Measurements from ENCODE around the gene BCDIN3D. TPM values are rescaled to one million over a fixed set of nuclear protein-coding genes. Genes with fewer than 3 reads are reported as not detected.
A peak's percentile ranks its signal among the peaks of the same experiment; 100 is the strongest.

The BCDIN3D gene
- total and polyA plus RNA-seq, 9 of the 15 experiments (the other 6 are each of a cell fraction or from before 2014, with no cell fraction given): 3.7 to 6.9 (median 5.6) TPM

DNA sequence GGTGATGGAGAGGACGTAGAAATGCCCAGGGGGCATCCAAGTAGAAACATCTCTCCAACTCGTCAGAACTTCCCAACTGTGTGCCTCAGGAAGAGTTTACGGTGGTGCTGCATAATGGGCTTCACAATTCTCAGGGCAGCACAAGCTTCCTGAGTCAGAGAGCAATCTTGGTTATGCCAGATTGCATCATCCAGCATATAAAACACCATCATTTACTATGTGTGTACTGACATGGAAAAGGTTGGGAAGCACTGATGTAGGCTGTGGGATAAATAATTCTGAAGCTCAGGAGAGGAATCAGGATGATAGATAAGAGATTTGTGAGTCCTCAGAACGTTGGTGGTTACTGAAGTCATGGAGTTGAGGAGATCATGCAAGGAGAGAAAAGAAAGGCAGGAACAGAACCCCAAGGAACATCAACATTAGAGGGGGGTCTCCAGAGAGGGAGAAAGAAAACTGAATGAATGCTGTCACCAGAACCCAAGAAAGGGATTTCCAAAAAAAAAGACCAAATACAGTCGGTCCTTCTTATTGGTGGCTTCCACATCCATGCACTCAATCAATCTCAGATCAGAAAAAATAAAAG is 10.0 kb downstream of the BCDIN3D start:
- 19% methylated on average over 4 of the region's 5 CpGs for WGBS (ENCODE audit: insufficient coverage, low coverage, missing lambda C conversion rate)
- Histone ChIP-seq H3K4me1 (replicated peaks in 1 of 2; ENCODE audit: control insufficient read depth in 2 of 2, insufficient read depth in 2 of 2, low read length in 2 of 2) (peaks cover 11 to 22% of the 10 kb centered on the region in 2 experiments; a peak in 4 of 5 replicates), H2AFZ (ENCODE audit: low read depth, low read length) (no peak overlapping the region), H3K79me2 (ENCODE audit: control insufficient read depth, insufficient read depth, low read length) (no peaks in the 10 kb centered on the region), H3K4me2 (ENCODE audit: insufficient read depth, low read length) (no peak overlapping the region), H3K9ac (ENCODE audit: insufficient read depth in 1 of 2, low read depth in 2 of 2, low read length in 2 of 2) (no peak overlapping the region), H3K27ac (ENCODE audit: extremely low read depth, low read depth, low read length) (no peak overlapping the region), H3K9me1 (ENCODE audit: control insufficient read depth, insufficient read depth, low read length) (no peaks in the 10 kb centered on the region), H4K20me1 (replicated peaks; ENCODE audit: control insufficient read depth, insufficient read depth, low read length) (no peaks in the 10 kb centered on the region), H3K27me3 (ENCODE audit: control insufficient read depth in 2 of 2, insufficient read depth in 2 of 2, low read length in 2 of 2) (no peaks in the 10 kb centered on the region), H3K4me3 (no peak overlapping the region), H3K9me3 (replicated peaks; ENCODE audit: control insufficient read depth, insufficient read depth, low read depth, low read length) (no peaks in the 10 kb centered on the region), H3K36me3 (ENCODE audit: control insufficient read depth, insufficient read depth, low read length) (no peaks in the 10 kb centered on the region)
- DNase-seq (ENCODE audit: extremely low read depth in 1 of 4, low spot score in 3 of 4): no peak
- ChIA-PET POLR2A (interaction anchor here (1.5 to 1.7 kb wide), 2 partner anchors 10 to 16 kb away, joined by 5 to 9 read pairs; partner anchors contain the start of gene BCDIN3D), CTCF (ENCODE audit: low intra/inter-chr PET ratio) (no interaction called here)
- intact Hi-C loops (cut with micrococcal nuclease): no loop called here
- no peak for FAIRE-seq
- BruUV-seq (replicated peaks): no TSS peak
- in situ Hi-C loops (cut with MboI): no loop called here
- ATAC-seq: no peak
- TF ChIP-seq TARDBP (IDR thresholded peaks at IDR 0.05) (no peak), NCOR1 (IDR thresholded peaks at IDR 0.05) (no peak), ZNF436 (CRISPR knock-in tag; IDR thresholded peaks at IDR 0.05) (no peak), POLR3G (IDR thresholded peaks at IDR 0.05; ENCODE audit: extremely low read depth, insufficient read length, insufficient replicate concordance) (no peak), ZNF445 (CRISPR knock-in tag; IDR thresholded peaks at IDR 0.05; ENCODE audit: low read depth) (no peak), USF2 (CRISPR knock-in tag; IDR thresholded peaks at IDR 0.05) (no peak), ZNF444 (CRISPR knock-in tag; IDR thresholded peaks at IDR 0.05) (no peak), ZNF778 (CRISPR knock-in tag; IDR thresholded peaks at IDR 0.05) (no peak), ZNF3 (CRISPR knock-in tag; IDR thresholded peaks at IDR 0.05) (no peak), FOXA3 (CRISPR knock-in tag; conservative IDR thresholded peaks at IDR 0.05 in 1 of 2, IDR thresholded peaks at IDR 0.05 in 1 of 2) (no peak), NR2C2 (CRISPR knock-in tag; IDR thresholded peaks at IDR 0.05) (no peak), NR2C2 (tag; IDR thresholded peaks at IDR 0.05) (peak; percentile 19; the same call in 1 of the 2 replicates), NR2F6 (CRISPR knock-in tag; IDR thresholded peaks at IDR 0.05) (no peak), BACH1 (tag; IDR thresholded peaks at IDR 0.05) (peak; percentile 72; the same call in 1 of the 2 replicates)
- TF ChIP-seq, protein P1, sequence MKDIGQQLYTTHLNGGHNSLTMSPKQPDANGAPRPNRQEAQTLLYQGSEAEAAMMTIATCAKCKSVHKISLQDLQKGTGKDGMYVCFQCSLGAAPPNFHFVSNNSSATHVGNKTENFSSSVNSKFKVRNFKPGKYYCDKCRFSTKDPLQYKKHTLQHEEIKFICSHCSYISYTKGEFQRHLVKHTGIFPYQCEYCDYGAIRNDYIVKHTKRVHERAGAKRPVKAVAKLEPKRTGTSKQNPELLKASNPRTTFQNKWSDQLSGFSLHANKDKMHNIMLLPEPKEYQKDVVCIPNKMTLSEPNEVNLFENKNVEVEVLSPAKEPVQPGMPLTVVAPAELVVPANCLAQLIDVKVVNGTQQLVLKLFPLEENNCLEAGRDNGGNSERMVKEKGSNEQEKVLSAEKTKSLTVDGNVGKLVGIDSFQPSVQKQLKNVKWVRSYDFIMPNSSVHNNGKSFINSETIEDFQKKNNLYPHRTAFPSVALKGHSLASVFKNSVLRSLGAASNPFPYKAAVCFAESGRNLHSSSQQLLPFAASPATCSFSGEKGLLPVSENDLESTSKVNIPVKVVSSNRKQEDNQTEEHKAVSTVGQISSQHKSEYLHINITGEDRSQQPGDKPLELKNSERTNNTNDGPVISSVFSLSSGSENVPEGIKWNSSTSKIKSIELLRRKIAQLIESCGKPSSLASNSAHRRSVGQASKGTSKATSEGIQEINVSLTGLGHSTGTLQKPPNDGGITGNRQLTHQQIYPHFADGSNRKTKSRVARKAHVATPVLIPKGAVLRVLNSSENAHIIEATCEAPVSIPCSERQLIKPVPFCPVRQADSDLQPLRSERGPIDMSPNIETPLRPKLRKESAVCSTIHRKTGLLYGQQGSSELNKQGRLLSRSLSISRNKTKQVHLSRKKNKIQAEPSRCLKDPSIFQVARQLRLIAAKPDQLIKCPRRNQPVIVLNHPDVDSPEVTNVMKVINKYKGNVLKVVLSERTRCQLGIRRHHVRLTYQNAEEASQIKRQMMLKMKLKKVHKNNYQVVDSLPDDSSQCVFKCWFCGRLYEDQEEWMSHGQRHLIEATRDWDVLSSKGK (CRISPR knock-in tag; IDR thresholded peaks at IDR 0.05): no peak
- TF ChIP-seq, protein P2, sequence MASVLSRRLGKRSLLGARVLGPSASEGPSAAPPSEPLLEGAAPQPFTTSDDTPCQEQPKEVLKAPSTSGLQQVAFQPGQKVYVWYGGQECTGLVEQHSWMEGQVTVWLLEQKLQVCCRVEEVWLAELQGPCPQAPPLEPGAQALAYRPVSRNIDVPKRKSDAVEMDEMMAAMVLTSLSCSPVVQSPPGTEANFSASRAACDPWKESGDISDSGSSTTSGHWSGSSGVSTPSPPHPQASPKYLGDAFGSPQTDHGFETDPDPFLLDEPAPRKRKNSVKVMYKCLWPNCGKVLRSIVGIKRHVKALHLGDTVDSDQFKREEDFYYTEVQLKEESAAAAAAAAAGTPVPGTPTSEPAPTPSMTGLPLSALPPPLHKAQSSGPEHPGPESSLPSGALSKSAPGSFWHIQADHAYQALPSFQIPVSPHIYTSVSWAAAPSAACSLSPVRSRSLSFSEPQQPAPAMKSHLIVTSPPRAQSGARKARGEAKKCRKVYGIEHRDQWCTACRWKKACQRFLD (CRISPR knock-in tag; IDR thresholded peaks at IDR 0.05): peak; percentile 3; the same call in 1 of the 2 replicates
- TF ChIP-seq, protein P3, sequence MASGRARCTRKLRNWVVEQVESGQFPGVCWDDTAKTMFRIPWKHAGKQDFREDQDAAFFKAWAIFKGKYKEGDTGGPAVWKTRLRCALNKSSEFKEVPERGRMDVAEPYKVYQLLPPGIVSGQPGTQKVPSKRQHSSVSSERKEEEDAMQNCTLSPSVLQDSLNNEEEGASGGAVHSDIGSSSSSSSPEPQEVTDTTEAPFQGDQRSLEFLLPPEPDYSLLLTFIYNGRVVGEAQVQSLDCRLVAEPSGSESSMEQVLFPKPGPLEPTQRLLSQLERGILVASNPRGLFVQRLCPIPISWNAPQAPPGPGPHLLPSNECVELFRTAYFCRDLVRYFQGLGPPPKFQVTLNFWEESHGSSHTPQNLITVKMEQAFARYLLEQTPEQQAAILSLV (tag; IDR thresholded peaks at IDR 0.05): peak; percentile 10; the same call in 1 of the 2 replicates
